RPMI7951 (cell line): ENCODE measurements around the gene NUP214. TPM values are rescaled to one million over a fixed set of nuclear protein-coding genes. Genes with fewer than 3 reads are reported as not detected.

Experiments used
- DNase-seq: peaks from one replicate; pipeline ENCODE4 v3.0.0-alpha.2; 2012; ENCODE audit warnings: low read depth
- total RNA-seq: library from RNA; depleted of rRNA; stranded (reverse); fragments of >200 nt; shearing (Covaris generic); gene quantifications from 2 replicates; pipeline ENCODE4 v1.2.3, GENCODE V29; 2014; rRNA removed

The NUP214 gene
- total RNA-seq, 1 experiment from 2014 or later = 11.7 TPM

- DNase-seq = no peak
Observed at GRCh38 chr9:131276891-131277286, 151.5 kb downstream of the NUP214 start.

GRCh38 chr9:131277287-131277909, 152.0 kb downstream of the NUP214 start:
- no peak for DNase-seq

- peak; percentile 75 for DNase-seq
Observed at GRCh38 chr9:131277910-131278701, 152.7 kb downstream of the NUP214 start.

- no peak for DNase-seq
Observed at GRCh38 chr9:131278702-131279111, 153.3 kb downstream of the NUP214 start.

- no peak for DNase-seq
Observed at GRCh38 chr9:131279196-131279862, 153.9 kb downstream of the NUP214 start.

- DNase-seq = no peak
Observed at GRCh38 chr9:131279863-131280570, 154.6 kb downstream of the NUP214 start.

- DNase-seq = no peak
Observed at GRCh38 chr9:131280660-131281059, 155.3 kb downstream of the NUP214 start.

- DNase-seq = no peak
Observed at GRCh38 chr9:131281119-131281965, 156.0 kb downstream of the NUP214 start.

- DNase-seq = no peak
Observed at GRCh38 chr9:131282175-131282574, 156.8 kb downstream of the NUP214 start.

- DNase-seq = no peak
Observed at GRCh38 chr9:131282688-131283422, 157.5 kb downstream of the NUP214 start.

Other genes starting within 250 kb of the NUP214 start
- gene QRFP, start 228.8 kb upstream of the NUP214 start, total RNA-seq = not detected in 2 replicates
- 15.6 and 16.9 TPM in 2 replicates for gene FIBCD1, start 186.3 kb upstream of the NUP214 start, total RNA-seq
- 0.20 TPM in 1 of 2 replicates, not detected in the other for gene LAMC3, start 116.4 kb upstream of the NUP214 start, total RNA-seq
- 0.39 and 0.72 TPM in 2 replicates for gene AIF1L, start 29.1 kb upstream of the NUP214 start, total RNA-seq
- 0.24 and 2.0 TPM in 2 replicates for gene FAM78A, start 150.9 kb downstream of the NUP214 start, total RNA-seq
- 11.4 and 13.5 TPM in 2 replicates for gene PLPP7, start 164.1 kb downstream of the NUP214 start, total RNA-seq